Measurements from ENCODE around the gene CEP126.

GRCh38 chr11:102026217-102026616 lies 111.4 kb downstream of the CEP126 start:
- TF ChIP-seq CTCF (IDR thresholded peaks at IDR 0.05) (no peak), POLR2A (IDR thresholded peaks at IDR 0.05) (no peak)
